Stimulated activated CD4-positive, alpha-beta T cell treated with anti-CD3 and anti-CD28 coated beads, TNF-alpha, amount 100 ng/mL, for 24 hours (primary cell): Measurements from ENCODE around the gene ERGIC1.
"Not testable (repeated sequence)": the region's sequence is repeated elsewhere in the genome, so short reads cannot be mapped to it uniquely, and the experiment has no call there.

Source experiments
- DNase-seq, 3 experiments: peaks; one replicate each; pipeline ENCODE4 v3.0.0-alpha.2; 2020; ENCODE audit warnings: low read depth in 3 of 3

ERGIC1 gene

DNA sequence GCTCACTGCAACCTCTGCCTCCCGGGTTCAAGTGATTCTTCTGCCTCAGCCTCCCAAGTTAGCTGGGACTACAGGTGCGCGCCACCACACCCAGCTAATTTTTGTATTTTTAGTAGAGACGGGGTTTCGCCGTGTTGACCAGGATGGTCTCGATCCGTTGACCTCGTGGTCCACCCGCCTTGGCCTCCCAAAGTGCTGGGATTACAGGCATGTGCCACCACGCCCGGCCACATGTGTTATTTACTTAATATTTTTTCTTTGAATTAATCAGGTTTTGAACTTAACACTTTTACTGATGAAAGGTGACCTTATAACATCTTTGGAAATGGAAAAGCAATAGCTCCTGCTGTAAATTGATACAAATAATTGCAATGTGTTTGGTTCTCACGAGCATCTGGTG, 13.5 kb downstream of the ERGIC1 start:
- not testable (repeated sequence) for DNase-seq

DNA sequence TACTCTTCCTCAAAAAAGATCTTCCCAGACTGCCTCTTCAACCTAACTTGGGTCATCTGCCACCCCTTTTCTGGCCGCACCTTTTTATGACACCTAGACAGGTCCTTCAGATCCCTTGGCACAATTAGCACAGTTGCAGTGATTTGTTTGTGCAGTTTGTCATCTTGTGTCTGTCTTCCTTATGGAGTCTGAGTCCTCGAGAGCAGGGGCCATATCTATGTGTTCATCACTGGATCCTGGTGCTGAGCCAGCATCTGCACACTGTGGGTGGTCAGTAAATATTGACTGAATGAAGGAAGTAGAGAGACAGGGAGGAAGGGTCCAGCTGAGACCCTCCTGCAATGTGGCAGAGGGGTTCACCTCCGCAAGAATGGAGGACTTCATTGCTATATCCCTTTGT, 14.4 kb downstream of the ERGIC1 start:
- DNase-seq, result no peak

- no peak for DNase-seq
Measured at GRCh38 chr5:172849606-172850453, 15.8 kb downstream of the ERGIC1 start.

GRCh38 chr5:172850454-172850797, 16.4 kb downstream of the ERGIC1 start:
- DNase-seq, result no peak

DNA sequence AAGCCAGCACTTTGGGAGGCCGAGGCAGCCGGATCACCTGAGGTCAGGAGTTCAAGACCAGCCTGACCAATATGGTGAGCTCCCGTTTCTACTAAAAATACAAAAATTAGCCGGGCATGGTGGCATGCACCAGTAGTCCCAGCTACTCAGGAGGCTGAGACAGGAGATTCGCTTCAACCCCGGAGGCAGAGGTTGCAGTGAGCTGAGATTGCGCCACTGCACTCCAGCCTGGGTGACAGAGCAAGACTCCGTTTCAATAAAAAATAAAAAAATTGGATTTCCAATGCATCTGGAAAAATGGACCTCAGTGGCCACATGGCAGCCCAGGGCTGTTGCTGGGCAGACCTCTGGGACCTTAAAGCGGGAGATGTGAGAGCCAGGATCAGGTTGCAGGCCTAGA, 17.2 kb downstream of the ERGIC1 start:
- DNase-seq, result not testable (repeated sequence)

DNA sequence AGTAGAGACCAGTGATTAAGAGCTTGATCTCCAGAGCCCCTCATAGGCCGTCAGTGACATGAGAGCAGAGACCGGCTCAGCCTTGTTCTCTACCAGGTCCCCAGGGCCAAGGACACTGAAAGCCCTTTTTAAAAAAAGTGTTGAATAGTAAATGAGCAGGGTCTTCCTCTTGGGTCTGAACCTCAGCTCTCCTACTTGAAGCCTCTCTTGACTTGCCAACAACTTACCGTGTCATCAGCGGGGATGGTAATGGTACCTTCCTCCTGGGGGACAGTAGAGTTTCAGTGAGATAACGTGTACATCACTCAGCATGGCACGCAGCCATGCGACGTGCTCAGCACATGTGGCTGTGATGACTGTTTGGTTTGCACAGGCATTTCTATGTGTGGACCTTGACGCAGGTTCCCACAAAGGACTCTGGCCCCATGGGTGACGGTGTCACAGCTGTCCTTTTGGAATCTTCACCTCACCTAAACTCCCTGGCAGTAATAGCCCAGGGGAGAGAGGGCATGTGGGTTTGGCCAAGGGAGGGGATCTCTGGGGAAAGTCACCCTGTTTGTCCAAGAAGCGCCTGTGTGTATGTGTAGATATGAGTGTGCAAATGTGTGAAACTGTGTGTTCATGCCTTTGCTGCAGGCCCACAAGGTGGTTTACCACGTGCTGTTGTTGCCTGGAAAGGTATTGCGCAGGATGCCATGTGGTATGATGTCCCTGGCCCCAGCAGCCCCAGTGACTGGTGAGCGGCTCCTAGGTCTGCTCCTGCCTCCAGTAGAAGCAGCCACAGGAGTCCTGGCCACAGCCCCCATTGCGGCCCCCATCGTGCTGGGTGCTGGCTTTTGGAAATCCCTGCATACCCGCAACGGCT, 18.7 kb downstream of the ERGIC1 start:
- DNase-seq, result no peak

DNA sequence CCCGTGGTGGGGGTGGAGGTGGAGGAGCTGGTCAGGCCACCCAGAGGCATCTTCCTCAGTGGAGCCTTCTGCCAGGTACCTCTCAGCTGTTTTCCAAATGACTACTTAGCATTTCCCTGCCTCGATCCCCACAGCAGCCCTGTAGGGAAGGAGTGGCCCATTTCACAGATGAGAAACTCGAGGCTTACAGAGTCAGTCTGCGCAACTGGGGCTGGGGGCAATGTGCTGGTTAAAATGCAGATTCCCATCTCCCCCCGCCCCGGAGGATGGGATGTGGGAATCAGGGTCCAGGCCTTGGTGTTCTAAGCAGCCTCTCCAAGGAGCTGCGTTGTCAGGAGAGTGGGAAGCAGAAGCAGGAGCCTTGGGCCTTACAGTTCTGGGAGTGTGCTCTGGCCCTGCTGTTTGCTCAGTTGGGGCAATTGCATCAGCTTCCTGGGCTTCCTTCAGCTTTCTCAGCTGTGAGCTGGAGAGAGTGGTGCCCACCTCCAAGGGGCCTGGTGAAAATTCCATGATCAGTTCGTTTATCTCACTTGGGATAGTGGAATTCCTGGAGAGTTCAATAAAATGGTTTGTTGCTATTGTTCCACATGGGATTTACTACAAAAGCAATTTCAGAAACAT, 19.4 kb downstream of the ERGIC1 start:
- DNase-seq, result no peak

DNA sequence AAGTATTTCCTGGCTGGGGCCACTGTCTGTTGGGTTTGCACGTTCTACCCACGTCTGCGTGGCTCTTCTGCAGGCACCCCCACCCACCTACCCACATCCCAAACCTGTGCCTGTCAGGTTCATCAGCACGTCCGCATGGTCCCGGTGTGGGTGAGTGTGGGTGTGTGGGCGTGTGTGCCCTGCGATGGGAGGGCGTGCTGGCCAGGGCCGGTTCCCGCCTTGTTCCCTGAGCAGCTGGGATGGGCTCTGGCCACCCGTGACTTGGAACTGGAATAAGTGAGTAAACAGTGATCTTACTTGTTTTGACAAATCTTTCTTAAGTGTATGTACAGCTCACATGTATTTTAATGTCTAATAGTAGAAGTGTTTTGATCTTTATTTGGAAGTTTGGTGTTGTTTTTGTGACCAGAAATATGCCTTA, 20.4 kb downstream of the ERGIC1 start:
- DNase-seq, result no peak

- no peak for DNase-seq
Measured at GRCh38 chr5:172854971-172855370, 20.9 kb downstream of the ERGIC1 start.

DNA sequence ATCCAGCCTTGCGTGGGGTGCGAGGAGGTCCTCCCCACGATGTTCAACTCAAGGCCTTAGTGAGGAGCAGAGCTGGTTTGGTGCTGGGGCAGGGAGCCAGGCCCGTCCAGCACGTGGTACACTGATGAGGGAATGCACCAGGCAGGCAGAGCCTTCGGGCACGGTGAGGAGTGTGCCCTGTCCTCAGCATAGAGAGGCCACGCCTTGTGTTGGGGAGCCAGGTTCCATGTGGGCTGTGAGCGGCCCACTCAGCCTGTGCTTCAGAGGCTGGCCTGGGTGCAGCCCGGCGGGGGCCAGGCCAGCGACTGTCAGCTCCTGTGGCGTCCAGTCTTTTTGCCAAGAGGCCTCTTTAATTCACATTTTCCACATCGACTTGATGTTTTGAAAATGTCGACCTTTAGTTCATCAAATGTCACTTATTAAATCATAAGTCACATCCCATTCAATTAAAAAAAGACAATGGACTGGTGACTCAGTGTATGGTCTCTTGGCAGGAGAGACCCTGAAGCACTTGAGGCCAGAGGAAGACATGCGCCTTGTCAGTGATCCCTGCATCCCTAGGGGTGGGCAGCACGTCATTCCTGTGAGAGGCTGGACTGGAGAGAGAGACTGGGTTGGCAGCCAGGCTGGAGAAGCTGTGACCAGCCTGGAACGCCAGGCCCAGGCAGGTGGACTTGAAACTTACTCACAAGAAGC, 21.7 kb downstream of the ERGIC1 start:
- DNase-seq, result no peak

- DNase-seq, result no peak
Measured at GRCh38 chr5:172856336-172856735, 22.3 kb downstream of the ERGIC1 start.

DNA sequence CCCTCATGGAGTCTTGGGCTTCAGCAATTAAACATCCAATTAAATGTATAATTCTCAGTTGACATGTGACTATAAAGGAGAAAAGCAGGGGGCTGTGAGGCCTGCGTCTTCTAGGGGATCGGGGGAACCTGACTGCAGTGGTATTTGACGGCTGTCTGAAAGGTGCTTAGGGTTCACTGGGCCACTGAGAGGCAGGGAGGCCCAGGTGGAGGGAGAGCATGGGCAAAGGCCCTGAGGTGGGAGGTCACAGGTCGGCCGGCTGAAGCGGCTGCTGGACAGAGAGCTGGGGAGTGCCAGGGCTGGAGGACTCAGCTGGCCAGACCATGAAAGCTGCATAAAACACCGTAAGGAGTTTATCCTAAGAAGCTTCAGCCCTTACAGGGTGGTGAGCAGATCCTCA, 23.9 kb downstream of the ERGIC1 start:
- no peak for DNase-seq

DNA sequence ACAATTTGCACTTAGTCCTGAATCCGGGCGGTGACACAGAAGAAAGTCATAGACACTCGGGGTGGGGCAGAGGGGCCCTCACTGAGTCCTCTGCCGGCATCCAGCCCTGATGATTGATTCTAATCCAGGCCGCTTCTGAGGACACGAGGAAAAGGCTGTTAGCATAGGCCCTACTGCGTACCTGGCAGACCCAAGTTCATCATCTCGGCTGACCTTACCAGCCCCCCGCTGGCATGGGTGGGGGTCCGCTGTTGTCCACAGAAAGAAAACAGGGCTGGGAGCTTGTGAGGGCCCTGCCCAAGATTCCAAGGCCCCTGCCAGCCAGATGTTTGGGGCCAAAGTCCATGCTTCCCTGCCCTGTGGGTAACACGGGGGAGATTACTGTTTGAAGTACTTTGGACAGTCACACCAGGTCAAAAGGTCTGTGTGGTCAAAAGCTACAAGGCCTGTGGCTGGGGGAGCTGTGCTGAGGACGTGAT, 24.5 kb downstream of the ERGIC1 start:
- no peak for DNase-seq

- no peak for DNase-seq
Measured at GRCh38 chr5:172858990-172859811, 25.1 kb downstream of the ERGIC1 start.

- DNase-seq, result no peak
Measured at GRCh38 chr5:172859966-172860365, 25.9 kb downstream of the ERGIC1 start.

DNA sequence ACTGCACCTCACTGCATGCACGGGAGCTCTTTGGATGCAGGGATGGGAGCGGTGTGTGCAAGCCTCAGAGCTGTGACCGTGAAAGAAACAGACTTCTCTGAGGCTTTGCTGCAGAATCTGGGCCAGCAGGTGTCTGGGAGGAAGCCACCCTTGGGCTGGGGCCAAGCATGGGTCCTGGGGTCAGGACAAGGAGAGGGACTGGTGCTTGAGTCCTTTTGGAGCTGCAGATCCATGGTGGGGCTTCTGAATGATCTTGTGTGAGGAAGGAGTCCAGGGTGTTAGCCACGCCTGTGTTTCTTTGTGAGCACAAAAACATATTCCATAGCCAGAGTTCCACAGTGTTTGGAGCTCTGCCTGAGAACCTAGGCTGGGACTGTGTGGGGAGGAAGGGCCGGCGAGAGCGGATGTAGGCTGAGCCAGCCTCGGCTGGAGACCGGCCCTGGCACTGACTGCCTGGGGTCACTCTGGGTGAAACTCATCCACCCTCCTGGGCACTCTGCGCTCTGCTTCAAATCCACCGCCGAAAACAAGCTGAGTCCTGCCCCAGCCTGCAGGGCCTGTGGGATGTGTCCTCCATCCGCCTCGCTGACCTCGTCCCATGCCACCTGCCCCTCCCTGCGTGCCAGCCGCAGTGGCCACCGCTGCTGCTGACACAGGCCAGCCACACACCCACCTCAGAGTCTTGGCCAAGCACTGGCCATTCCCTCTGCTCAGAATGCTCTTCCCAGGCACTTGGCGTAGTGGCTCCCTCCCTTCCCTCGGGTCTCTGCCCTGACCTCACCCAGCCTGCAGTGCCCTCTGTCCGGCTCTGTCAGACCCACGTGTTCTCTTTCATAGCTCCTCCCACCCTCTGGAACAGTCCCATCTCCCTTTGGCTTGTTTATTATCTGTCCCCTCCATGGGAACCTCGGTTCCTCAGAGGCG, 26.7 kb downstream of the ERGIC1 start:
- no peak for DNase-seq

- no peak for DNase-seq
Measured at GRCh38 chr5:172861461-172861860, 27.4 kb downstream of the ERGIC1 start.

GRCh38 chr5:172862165-172862801, 28.2 kb downstream of the ERGIC1 start:
- DNase-seq, result no peak

GRCh38 chr5:172864171-172864570, 30.1 kb downstream of the ERGIC1 start:
- not testable (repeated sequence) for DNase-seq
